Testis (tissue), 3 donors: ENCODE data around the gene SLC44A1. TPM values are rescaled to one million over a fixed set of nuclear protein-coding genes. Genes with fewer than 3 reads are reported as not detected.

Experiments used
- DNase-seq: peaks from one replicate; pipeline ENCODE4 v3.0.0-alpha.2; 2019
- H3K27ac ChIP-seq, 2 donors: fragments of 200-600 bp; sonication (generic); one replicate each; pipeline ENCODE4 v1.5.1; 2019
- H3K27me3 ChIP-seq: fragments of 200-600 bp; sonication (generic); one replicate; pipeline ENCODE4 v1.5.1; 2019
- H3K36me3 ChIP-seq: fragments of 200-600 bp; sonication (generic); one replicate; pipeline ENCODE4 v1.5.1; 2017; ENCODE audit warnings: low read depth; ENCODE audit errors: missing control alignments
- H3K4me1 ChIP-seq: fragments of 200-600 bp; sonication (generic); one replicate; pipeline ENCODE4 v1.5.1; 2019
- H3K4me3 ChIP-seq, 2 donors: fragments of 200-600 bp; sonication (generic); one replicate each; pipeline ENCODE4 v1.5.1; 2017 to 2019
- H3K9me3 ChIP-seq: fragments of 200-600 bp; sonication (generic); one replicate; pipeline ENCODE4 v1.5.1; 2017
- POLR2A ChIP-seq: fragments of 450-650 bp; IDR thresholded peaks from one replicate; pipeline ENCODE4 v1.6.1; 2017; ENCODE audit warnings: antibody characterized with exemption, mild to moderate bottlenecking, moderate library complexity
- WGBS, 2 donors: methylation state at CpG; one replicate each; pipeline ENCODE4 v1.1.5; 2018; 5-methylcytosine and 5-hydroxymethylcytosine counted together
- intact Hi-C: fragments of 100-400 bp; cut with DNase I; formaldehyde crosslinking; loops from one replicate; pipeline ENCODE4 v1.15.1; 2023; ENCODE audit warnings: low total_unique reads
- polyA plus RNA-seq: library from polyadenylated mRNA; stranded (reverse); fragments of 350-450 nt; fragmentation: Illumina TruSeq; extraction: RNeasy Lipid Tissue Mini Kit (QIAGEN cat#74804); gene quantifications from one replicate; pipeline ENCODE4 v1.2.3, GENCODE V29; 2014; ENCODE audit warnings: low read depth, low replicate concordance; ENCODE audit not compliant: insufficient read depth
- total RNA-seq, 2 donors: library from RNA; depleted of rRNA; stranded (reverse); fragments of >200 nt; gene quantifications; one replicate each; pipeline ENCODE4 v1.2.3, GENCODE V29; 2016
- TF ChIP-seq, protein P1 (sequence below), 3 experiments: fragments of 450-650 bp in 2 of 3; fragments of 200-600 bp in 1 of 3; sonication (generic) in 1 of 3; IDR thresholded peaks; one replicate each; pipeline ENCODE4 v1.5.1; 2016 to 2019; ENCODE audit warnings: antibody characterized with exemption in 3 of 3, mild to moderate bottlenecking in 2 of 3, moderate library complexity in 1 of 3

Gene SLC44A1
- total and polyA plus RNA-seq, 3 donors from 2014 or later, result 8.9 to 16.7 (median 11.1) TPM

DNA sequence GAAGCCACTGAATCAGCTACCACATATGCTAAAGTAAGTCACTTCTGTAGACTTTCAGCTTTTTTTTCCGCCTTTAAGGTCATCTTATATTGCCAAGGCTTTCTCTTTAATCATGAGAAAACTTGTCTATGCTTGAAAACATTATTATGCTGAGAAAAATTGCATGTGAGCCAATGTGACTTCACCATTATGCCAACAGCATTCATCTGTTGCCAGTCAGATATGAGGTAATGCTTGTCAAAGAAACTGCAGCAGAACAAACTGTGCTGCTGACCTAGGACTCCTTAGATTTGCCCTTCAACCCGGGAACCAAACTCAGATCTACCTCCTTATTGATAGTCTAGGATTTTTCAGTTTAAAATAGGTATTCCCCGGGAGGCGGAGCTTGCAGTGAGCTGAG lies 34.3 kb downstream of the SLC44A1 start:
- H3K36me3 ChIP-seq, result no peaks in the 10 kb centered on the region
- no peaks in the 10 kb centered on the region for H3K27me3 ChIP-seq
- 89 to 90% methylated on average over 4 of the region's 4 CpGs for WGBS, 2 donors
- H3K4me1 ChIP-seq, result no peaks in the 10 kb centered on the region
- TF ChIP-seq POLR2A, result no peak
- TF ChIP-seq, protein P1, sequence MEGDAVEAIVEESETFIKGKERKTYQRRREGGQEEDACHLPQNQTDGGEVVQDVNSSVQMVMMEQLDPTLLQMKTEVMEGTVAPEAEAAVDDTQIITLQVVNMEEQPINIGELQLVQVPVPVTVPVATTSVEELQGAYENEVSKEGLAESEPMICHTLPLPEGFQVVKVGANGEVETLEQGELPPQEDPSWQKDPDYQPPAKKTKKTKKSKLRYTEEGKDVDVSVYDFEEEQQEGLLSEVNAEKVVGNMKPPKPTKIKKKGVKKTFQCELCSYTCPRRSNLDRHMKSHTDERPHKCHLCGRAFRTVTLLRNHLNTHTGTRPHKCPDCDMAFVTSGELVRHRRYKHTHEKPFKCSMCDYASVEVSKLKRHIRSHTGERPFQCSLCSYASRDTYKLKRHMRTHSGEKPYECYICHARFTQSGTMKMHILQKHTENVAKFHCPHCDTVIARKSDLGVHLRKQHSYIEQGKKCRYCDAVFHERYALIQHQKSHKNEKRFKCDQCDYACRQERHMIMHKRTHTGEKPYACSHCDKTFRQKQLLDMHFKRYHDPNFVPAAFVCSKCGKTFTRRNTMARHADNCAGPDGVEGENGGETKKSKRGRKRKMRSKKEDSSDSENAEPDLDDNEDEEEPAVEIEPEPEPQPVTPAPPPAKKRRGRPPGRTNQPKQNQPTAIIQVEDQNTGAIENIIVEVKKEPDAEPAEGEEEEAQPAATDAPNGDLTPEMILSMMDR (IDR thresholded peaks at IDR 0.05), result no peak
- intact Hi-C loops, result no loop called here
- no peak for DNase-seq
- no peak overlapping the region for H3K27ac ChIP-seq
- H3K4me3 ChIP-seq, result no peak overlapping the region
- H3K9me3 ChIP-seq, result no peaks in the 10 kb centered on the region

DNA sequence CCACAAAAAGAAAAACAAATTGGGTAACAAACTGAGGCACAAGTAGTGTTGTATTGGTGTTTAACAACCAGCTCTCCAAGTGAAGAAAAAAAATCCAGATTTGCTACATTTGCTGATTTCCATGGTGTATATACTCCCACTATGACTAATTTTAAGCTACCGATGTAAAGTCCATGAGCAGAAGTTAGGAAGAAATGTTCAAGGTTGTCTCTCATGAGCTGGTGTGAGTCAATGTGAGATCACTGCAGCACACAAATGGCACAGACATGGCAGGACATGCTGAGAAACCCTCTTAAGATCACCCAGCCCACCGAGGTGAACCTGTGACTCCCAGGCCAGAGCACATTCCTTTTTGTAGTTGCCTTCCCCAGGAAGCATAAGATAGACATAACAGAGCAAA lies 36.2 kb downstream of the SLC44A1 start:
- intact Hi-C loops, result no loop called here
- TF ChIP-seq, protein P1 (IDR thresholded peaks at IDR 0.05), result no peak
- TF ChIP-seq POLR2A, result no peak
- no peak overlapping the region for H3K4me3 ChIP-seq

DNA sequence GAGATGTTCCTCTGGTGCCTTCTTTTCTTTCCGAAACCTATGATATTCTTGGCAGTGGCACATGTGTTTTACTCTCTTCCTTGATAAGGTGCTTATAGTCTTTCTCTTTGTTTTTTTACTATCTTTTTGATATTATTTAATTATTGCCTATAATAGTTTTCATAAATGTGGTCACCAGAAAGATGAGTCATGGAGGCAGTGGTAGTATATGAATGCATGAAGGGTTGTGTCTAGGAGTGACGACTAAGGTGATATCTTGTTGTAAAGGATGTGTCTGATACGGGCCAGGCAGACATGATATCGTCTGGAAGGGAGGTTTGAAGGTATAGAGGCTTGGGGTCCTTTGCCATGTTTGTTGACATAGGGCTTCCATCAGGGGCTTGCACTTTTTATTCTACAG lies 36.8 kb downstream of the SLC44A1 start:
- H3K4me3 ChIP-seq, result no peak overlapping the region
- intact Hi-C loops, result no loop called here
- no peaks in the 10 kb centered on the region for H3K27me3 ChIP-seq

More for the DNA sequence above, 36.2 kb downstream of the SLC44A1 start:
- H3K9me3 ChIP-seq, result no peaks in the 10 kb centered on the region
- H3K27me3 ChIP-seq, result no peaks in the 10 kb centered on the region
- H3K4me1 ChIP-seq, result no peaks in the 10 kb centered on the region
- H3K27ac ChIP-seq, result no peak overlapping the region
- no peaks in the 10 kb centered on the region for H3K36me3 ChIP-seq
- DNase-seq, result no peak
- WGBS, 2 donors, result 80 to 88% methylated on average over 2 of the region's 2 CpGs

GRCh38 chr9:105281926-105282325 lies 37.5 kb downstream of the SLC44A1 start:
- no peak overlapping the region for H3K4me3 ChIP-seq
- no peak for TF ChIP-seq POLR2A
- TF ChIP-seq, protein P1 (IDR thresholded peaks at IDR 0.05), result no peak
- no peaks in the 10 kb centered on the region for H3K36me3 ChIP-seq
- H3K4me1 ChIP-seq, result no peaks in the 10 kb centered on the region
- H3K27ac ChIP-seq, result no peak overlapping the region
- H3K27me3 ChIP-seq, result no peaks in the 10 kb centered on the region
- 90 to 91% methylated on average over 1 of the region's 1 CpG for WGBS, 2 donors
- intact Hi-C loops, result no loop called here
- no peaks in the 10 kb centered on the region for H3K9me3 ChIP-seq
- DNase-seq, result no peak

More for the DNA sequence above, 36.8 kb downstream of the SLC44A1 start:
- Histone ChIP-seq H3K27ac (no peak overlapping the region), H3K4me1 (no peaks in the 10 kb centered on the region), H3K9me3 (no peaks in the 10 kb centered on the region), H3K36me3 (no peaks in the 10 kb centered on the region)
- 91 to 98% methylated on average over 4 of the region's 4 CpGs for WGBS, 2 donors
- DNase-seq, result no peak
- TF ChIP-seq, protein P1 (IDR thresholded peaks at IDR 0.05), result no peak
- TF ChIP-seq POLR2A, result no peak

DNA sequence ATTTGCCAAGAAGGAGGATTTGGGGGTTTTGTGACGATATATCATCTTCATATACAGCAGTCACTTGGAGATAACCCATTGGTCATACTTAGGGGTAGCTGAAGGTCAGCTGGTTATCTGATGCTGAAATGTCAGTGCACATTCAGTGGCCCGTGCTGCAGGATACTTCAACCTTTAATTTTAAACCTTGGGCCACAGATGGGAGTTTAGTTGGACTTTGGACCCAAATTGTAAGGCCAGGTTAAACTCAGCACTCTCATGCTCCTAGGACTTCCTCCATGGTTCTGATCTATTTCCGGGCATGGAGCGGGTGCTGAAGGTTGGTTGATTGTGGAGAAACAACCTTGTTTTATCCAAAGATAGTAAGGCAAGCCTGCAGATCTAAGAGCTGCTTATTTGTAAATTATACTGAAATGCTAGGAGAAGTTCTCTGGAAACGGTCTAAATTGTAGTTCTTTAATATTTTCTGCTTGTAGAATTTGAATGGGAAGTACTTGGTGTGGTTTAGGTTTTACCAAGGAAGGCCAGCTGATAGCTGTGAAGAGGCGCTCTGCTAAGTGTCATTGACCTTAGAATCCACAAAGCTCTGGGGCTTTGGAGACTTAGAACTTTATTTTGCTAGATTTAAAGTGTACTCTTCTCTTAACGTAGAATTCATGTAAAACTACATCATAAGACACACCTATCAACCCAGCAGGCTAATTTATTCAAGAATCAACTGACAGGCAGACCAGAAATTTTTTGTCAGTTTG lies 38.6 kb downstream of the SLC44A1 start:
- WGBS, 2 donors, result 76 to 81% methylated on average over 7 of the region's 7 CpGs
- Histone ChIP-seq H3K27ac (no peak overlapping the region), H3K9me3 (no peaks in the 10 kb centered on the region)

More for the DNA sequence above, 38.6 kb downstream of the SLC44A1 start:
- TF ChIP-seq, protein P1 (IDR thresholded peaks at IDR 0.05), result no peak
- no peak for TF ChIP-seq POLR2A
- Histone ChIP-seq H3K4me3 (no peak overlapping the region), H3K27me3 (no peaks in the 10 kb centered on the region), H3K4me1 (no peaks in the 10 kb centered on the region), H3K36me3 (no peaks in the 10 kb centered on the region)
- intact Hi-C loops, result no loop called here
- DNase-seq, result no peak
